GM12878 (cell line): ENCODE measurements around the gene FBXO39. TPM values are rescaled to one million over a fixed set of nuclear protein-coding genes. Genes with fewer than 3 reads are reported as not detected.

Source experiments
- ATAC-seq: fragments of 200-7000 bp; cut with Tn5 transposase; 3 replicates; pipeline ENCODE4 v1.9.1; 2020; ENCODE audit warnings: mild to moderate bottlenecking, moderate library complexity
- BruUV-seq: library from RNA; stranded (reverse); fragments of 400-500 nt; replicated peaks from 2 replicates; lab custom pipeline; 2021; lab: Mats Ljungman, UMichigan
- CTCF ChIA-PET: fragments of 300-600 bp; sonication (Branson Sonifier 250); formaldehyde crosslinking; extraction: SDS; loops from one replicate; lab custom pipeline; 2021; ENCODE audit warnings: inconsistent platforms; lab: Yijun Ruan, JAX
- POLR2A ChIA-PET: fragments of 350-600 bp; formaldehyde crosslinking; extraction: SDS; loops from one replicate; lab custom pipeline; 2021; ENCODE audit warnings: inconsistent platforms; lab: Charles Lee
- RAD21 ChIA-PET: fragments of 300-600 bp; sonication (Branson Sonifier 250); formaldehyde crosslinking; loops from one replicate; lab custom pipeline; 2023; ENCODE audit warnings: antibody characterized with exemption; ENCODE audit not compliant: unreplicated experiment; lab: Charles Lee
- SMC1A ChIA-PET: fragments of 300-600 bp; sonication (Branson Sonifier 250); formaldehyde crosslinking; loops from one replicate; lab custom pipeline; 2023; ENCODE audit not compliant: unreplicated experiment, uncharacterized antibody; lab: Charles Lee
- DNase-seq: peaks from one replicate; pipeline ENCODE4 v3.0.0-alpha.2; 2011; ENCODE audit warnings: low read depth, low spot score
- FAIRE-seq: peaks from 3 replicates; lab custom pipeline; 2011; peaks lifted over from hg19 to GRCh38; lab: Jason Lieb, UNC
- H2AFZ ChIP-seq: 2 replicates; pipeline ENCODE4 v1.6.0; 2011; ENCODE audit warnings: low read depth, low read length, control low read depth; ENCODE audit not compliant: control insufficient read depth
- H3K27ac ChIP-seq: 2 replicates; pipeline ENCODE4 v1.5.1; 2011; ENCODE audit warnings: control low read depth; ENCODE audit not compliant: control insufficient read depth, insufficient read depth
- H3K27me3 ChIP-seq, 2 experiments: replicated peaks in 1 of 2; 2 replicates each; pipeline versions ENCODE4 v1.6.0 to v1.6.1; 2011; ENCODE audit warnings: low read length in 1 of 2; ENCODE audit not compliant: control insufficient read depth in 2 of 2, insufficient read depth in 2 of 2
- H3K36me3 ChIP-seq, 2 experiments: 2 replicates each; pipeline ENCODE4 v1.5.1; 2011; ENCODE audit warnings: low read length in 1 of 2; ENCODE audit not compliant: control insufficient read depth in 2 of 2, insufficient read depth in 2 of 2
- H3K4me1 ChIP-seq: 2 replicates; pipeline ENCODE4 v1.6.1; 2011; ENCODE audit warnings: mild to moderate bottlenecking, low read length, moderate library complexity, mixed read lengths; ENCODE audit not compliant: control insufficient read depth, insufficient read depth
- H3K4me2 ChIP-seq: 2 replicates; pipeline ENCODE4 v1.6.0; 2011; ENCODE audit warnings: control low read depth; ENCODE audit not compliant: control insufficient read depth, insufficient read depth
- H3K4me3 ChIP-seq: fragments of 200-600 bp; sonication (generic); 2 replicates; pipeline ENCODE4 v1.5.1; 2016
- H3K79me2 ChIP-seq: 2 replicates; pipeline ENCODE4 v1.6.0; 2011; ENCODE audit warnings: low read length; ENCODE audit not compliant: control insufficient read depth, insufficient read depth
- H3K9ac ChIP-seq: 2 replicates; pipeline ENCODE4 v1.8.0; 2011; ENCODE audit warnings: low read length, control low read depth, mixed read lengths; ENCODE audit not compliant: control insufficient read depth, insufficient read depth
- H3K9me3 ChIP-seq: replicated peaks from 3 replicates; pipeline ENCODE4 v1.5.1; 2011; ENCODE audit warnings: mild to moderate bottlenecking, low read length; ENCODE audit not compliant: control insufficient read depth, insufficient read depth
- H4K20me1 ChIP-seq: 2 replicates; pipeline ENCODE4 v1.6.0; 2011; ENCODE audit not compliant: control insufficient read depth, insufficient read depth
- EZH2 ChIP-seq: IDR thresholded peaks from 2 replicates; pipeline ENCODE4 v1.6.1; 2012; ENCODE audit warnings: low read depth, mild to moderate bottlenecking, control low read depth, inconsistent platforms, low read length, borderline replicate concordance; ENCODE audit not compliant: control insufficient read depth
- MTA2 ChIP-seq: fragments of 450-650 bp; IDR thresholded peaks from 2 replicates; pipeline ENCODE4 v1.6.1; 2016; ENCODE audit warnings: low read depth, mild to moderate bottlenecking, moderate library complexity
- NFYB ChIP-seq: IDR thresholded peaks from 2 replicates; pipeline ENCODE4 v1.6.1; 2011; ENCODE audit warnings: low read depth, mild to moderate bottlenecking, low read length, improper control_type of control experiment, moderate library complexity; ENCODE audit not compliant: insufficient read depth
- SUPT20H ChIP-seq: IDR thresholded peaks from 2 replicates; pipeline ENCODE4 v1.6.1; 2011; ENCODE audit warnings: low read depth, mild to moderate bottlenecking, low read length, moderate library complexity, borderline replicate concordance; ENCODE audit not compliant: control insufficient read depth
- WGBS: methylation state at CpG from one replicate; pipeline ENCODE4 v1.1.6; 2016; ENCODE audit warnings: low lambda C conversion rate; ENCODE audit not compliant: insufficient replicate concordance, insufficient coverage; ENCODE audit errors: missing lambda C conversion rate; 5-methylcytosine and 5-hydroxymethylcytosine counted together
- in situ Hi-C: fragments of 300-500 bp; cut with MboI; formaldehyde crosslinking; loops from 9 replicates; pipeline ENCODE4 v1.14.3; 2018; ENCODE audit warnings: mixed read lengths
- intact Hi-C: fragments of 100-400 bp; cut with micrococcal nuclease; formaldehyde crosslinking; loops from one replicate; pipeline ENCODE4 v1.14.2; 2022; ENCODE audit not compliant: unreplicated experiment
- polyA plus RNA-seq, 11 experiments: library from polyadenylated mRNA; depleted of rRNA in 4 of 11; unstranded in 6 of 11; stranded (reverse) in 5 of 11; fragments of >200 nt; fragmentation: Nextera tagmentation in 4 of 11; fragmentation: Illumina TruSeq in 1 of 11; extraction: Ambion mirVana in 4 of 11; extraction: Trizol in 1 of 11; gene quantifications; 1 replicate in 1 of 11; 2 replicates in 10 of 11; pipeline versions ENCODE4 v1.2.1 to v1.2.3, GENCODE V29; 2011 to 2016; ENCODE audit warnings: inconsistent platforms in 2 of 11, missing spikeins in 2 of 11, low read depth in 1 of 11
- total RNA-seq, 4 experiments: library from RNA; depleted of rRNA in 3 of 4; stranded (reverse); fragments of >200 nt in 3 of 4; fragmentation: Illumina TruSeq in 1 of 4; extraction: Trizol in 1 of 4; gene quantifications; 2 replicates each; pipeline versions ENCODE4 v1.2.1 to v1.2.3, GENCODE V29; 2013 to 2021
- TF ChIP-seq, protein P1 (sequence below): IDR thresholded peaks from 2 replicates; pipeline ENCODE4 v1.6.1; 2011; ENCODE audit warnings: mild to moderate bottlenecking, low read depth, low read length, moderate library complexity; ENCODE audit not compliant: insufficient replicate concordance

FBXO39 gene
- total and polyA plus RNA-seq, 10 of the 15 experiments (the other 5 are each of a cell fraction or from before 2014, with no cell fraction given): 0.05 to 0.62 (median 0.16) TPM; not detected in 6

- Histone ChIP-seq H4K20me1 (no peaks in the 10 kb centered on the region), H3K9ac (no peak overlapping the region), H2AFZ (no peak overlapping the region), H3K4me3 (no peak overlapping the region), H3K9me3 (no peaks in the 10 kb centered on the region), H3K27me3 (no peaks in the 10 kb centered on the region; a peak in 2 of 4 replicates), H3K4me2 (no peak overlapping the region), H3K79me2 (no peaks in the 10 kb centered on the region), H3K36me3 (no peaks in the 10 kb centered on the region), H3K27ac (no peak overlapping the region), H3K4me1 (no peaks in the 10 kb centered on the region)
- ATAC-seq (no peak), FAIRE-seq (no peak), DNase-seq (no peak)
- ChIA-PET CTCF (no interaction called here), SMC1A (no interaction called here), POLR2A (no interaction called here), RAD21 (no interaction called here)
- BruUV-seq: no TSS peak
- in situ Hi-C loops (no loop called here), intact Hi-C loops (no loop called here)
- TF ChIP-seq MTA2 (no peak), EZH2 (no peak), SUPT20H (no peak), NFYB (no peak)
- TF ChIP-seq, protein P1, sequence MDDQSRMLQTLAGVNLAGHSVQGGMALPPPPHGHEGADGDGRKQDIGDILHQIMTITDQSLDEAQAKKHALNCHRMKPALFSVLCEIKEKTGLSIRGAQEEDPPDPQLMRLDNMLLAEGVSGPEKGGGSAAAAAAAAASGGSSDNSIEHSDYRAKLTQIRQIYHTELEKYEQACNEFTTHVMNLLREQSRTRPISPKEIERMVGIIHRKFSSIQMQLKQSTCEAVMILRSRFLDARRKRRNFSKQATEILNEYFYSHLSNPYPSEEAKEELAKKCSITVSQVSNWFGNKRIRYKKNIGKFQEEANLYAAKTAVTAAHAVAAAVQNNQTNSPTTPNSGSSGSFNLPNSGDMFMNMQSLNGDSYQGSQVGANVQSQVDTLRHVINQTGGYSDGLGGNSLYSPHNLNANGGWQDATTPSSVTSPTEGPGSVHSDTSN: no peak
- WGBS: 20% methylated on average over 5 of the region's 5 CpGs
Measured at GRCh38 chr17:6793748-6794493, 17.9 kb downstream of the FBXO39 start.
